Activated T-cell treated with anti-CD3 and anti-CD28 coated beads for 1 hour (primary cell): ENCODE results near the gene RNASEL.

ENCODE experiments used
- DNase-seq: peaks from one replicate; pipeline ENCODE4 v3.0.0-alpha.2; 2020; ENCODE audit warnings: low read depth

Gene RNASEL

GRCh38 chr1:182621906-182622305, 32.9 kb upstream of the RNASEL start:
- no peak for DNase-seq

GRCh38 chr1:182620924-182621585, 32.0 kb upstream of the RNASEL start:
- DNase-seq = no peak

GRCh38 chr1:182617734-182618351, 28.8 kb upstream of the RNASEL start:
- no peak for DNase-seq

- no peak for DNase-seq
Measured at GRCh38 chr1:182617014-182617429, 28.0 kb upstream of the RNASEL start.

GRCh38 chr1:182616130-182617013, 27.3 kb upstream of the RNASEL start:
- DNase-seq = peak; percentile 61

- no peak for DNase-seq
Measured at GRCh38 chr1:182615468-182616129, 26.5 kb upstream of the RNASEL start.

- DNase-seq = no peak
Measured at GRCh38 chr1:182614796-182615454, 25.9 kb upstream of the RNASEL start.

GRCh38 chr1:182611787-182612186, 22.7 kb upstream of the RNASEL start:
- no peak for DNase-seq

- DNase-seq = no peak
Measured at GRCh38 chr1:182611326-182611725, 22.3 kb upstream of the RNASEL start.

- no peak for DNase-seq
Measured at GRCh38 chr1:182610606-182611194, 21.6 kb upstream of the RNASEL start.

- no peak for DNase-seq
Measured at GRCh38 chr1:182608845-182609610, 20.0 kb upstream of the RNASEL start.

- DNase-seq = no peak
Measured at GRCh38 chr1:182608236-182608635, 19.2 kb upstream of the RNASEL start.

GRCh38 chr1:182607566-182607965, 18.5 kb upstream of the RNASEL start:
- no peak for DNase-seq

- peak; percentile 80 for DNase-seq
Measured at GRCh38 chr1:182604175-182605164, 15.4 kb upstream of the RNASEL start, which contains the start of gene RGS16. Gene RGS16, minus strand, starts transcription at chr1:182604389. Its CDS starts 130 bp downstream, at chr1:182604259.

- no peak for DNase-seq
Measured at GRCh38 chr1:182603646-182604174, 14.7 kb upstream of the RNASEL start.

- DNase-seq = no peak
Measured at GRCh38 chr1:182602935-182603645, 14.0 kb upstream of the RNASEL start.

GRCh38 chr1:182601913-182602312, 12.9 kb upstream of the RNASEL start:
- DNase-seq = no peak

GRCh38 chr1:182601416-182601786, 12.3 kb upstream of the RNASEL start:
- peak; percentile 55 for DNase-seq
